Upper lobe of right lung (tissue), 1 donor: Measurements from ENCODE around the gene SLC44A4. TPM values are rescaled to one million over a fixed set of nuclear protein-coding genes. Genes with fewer than 3 reads are reported as not detected.

ENCODE experiments used
- ATAC-seq: fragments of 200-7000 bp; cut with Tn5 transposase; one replicate; pipeline ENCODE4 v1.9.1; 2020; ENCODE audit warnings: mild to moderate bottlenecking, moderate library complexity
- DNase-seq: peaks from one replicate; pipeline ENCODE4 v3.0.0-alpha.2; 2020
- H3K27ac ChIP-seq: fragments of 200-600 bp; one replicate; pipeline ENCODE4 v1.8.0; 2022
- H3K27me3 ChIP-seq: fragments of 200-600 bp; one replicate; pipeline ENCODE4 v1.8.0; 2022; ENCODE audit warnings: mild to moderate bottlenecking
- H3K36me3 ChIP-seq: fragments of 200-600 bp; one replicate; pipeline ENCODE4 v1.8.0; 2022
- H3K4me1 ChIP-seq: fragments of 200-600 bp; one replicate; pipeline ENCODE4 v1.8.0; 2022
- H3K4me3 ChIP-seq: fragments of 200-600 bp; one replicate; pipeline ENCODE4 v1.8.0; 2022; ENCODE audit warnings: mild to moderate bottlenecking
- H3K9me3 ChIP-seq: fragments of 200-600 bp; one replicate; pipeline ENCODE4 v1.8.0; 2022
- intact Hi-C: fragments of 100-400 bp; cut with DNase I; formaldehyde crosslinking; loops from one replicate; pipeline ENCODE4 v1.11.0; 2022
- total RNA-seq: library from RNA; stranded (reverse); fragmentation: NEBNext Ultra II Directional; extraction: Animal tissue kit (Norgen Biotek cat#: 25700); gene quantifications from one replicate; pipeline ENCODE4 v1.2.1, GENCODE V29; 2021
- TF ChIP-seq, protein P1 (sequence below): fragments of 200-600 bp; IDR thresholded peaks from one replicate; pipeline ENCODE4 v1.8.0; 2022; ENCODE audit warnings: antibody characterized with exemption
- donor health status: DM: no; HTN: yes; CAD: no; lungs with severe emphysema.

SLC44A4 gene
- total RNA-seq, 1 donor from 2014 or later = 23.1 TPM

DNA sequence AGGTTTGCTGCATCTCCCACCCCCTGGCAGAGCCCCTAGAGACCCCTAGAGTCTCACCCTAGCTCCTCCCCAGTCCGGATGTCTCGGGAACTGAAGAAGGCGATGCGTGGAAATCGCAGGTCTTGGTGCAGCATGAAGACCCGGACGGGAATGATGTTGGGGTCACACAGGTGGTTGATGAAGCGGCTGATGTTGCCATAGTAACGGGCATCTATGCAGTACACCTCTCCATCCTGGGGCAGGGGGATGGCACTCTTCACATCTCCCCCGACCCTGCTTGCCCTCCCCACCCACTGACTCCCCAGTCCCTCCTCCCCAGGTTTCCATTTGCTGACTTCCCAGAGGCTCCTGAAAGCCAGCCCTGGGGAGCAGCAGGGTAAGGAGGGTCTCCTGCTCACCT, 1.8 kb upstream of the SLC44A4 start:
- Histone ChIP-seq H3K27ac (no peak overlapping the region), H3K27me3 (no peaks in the 10 kb centered on the region), H3K4me3 (no peak overlapping the region), H3K4me1 (no peaks in the 10 kb centered on the region), H3K36me3 (peaks cover 60% of the 10 kb centered on the region), H3K9me3 (no peaks in the 10 kb centered on the region)
- intact Hi-C loops = no loop called here
- TF ChIP-seq, protein P1, sequence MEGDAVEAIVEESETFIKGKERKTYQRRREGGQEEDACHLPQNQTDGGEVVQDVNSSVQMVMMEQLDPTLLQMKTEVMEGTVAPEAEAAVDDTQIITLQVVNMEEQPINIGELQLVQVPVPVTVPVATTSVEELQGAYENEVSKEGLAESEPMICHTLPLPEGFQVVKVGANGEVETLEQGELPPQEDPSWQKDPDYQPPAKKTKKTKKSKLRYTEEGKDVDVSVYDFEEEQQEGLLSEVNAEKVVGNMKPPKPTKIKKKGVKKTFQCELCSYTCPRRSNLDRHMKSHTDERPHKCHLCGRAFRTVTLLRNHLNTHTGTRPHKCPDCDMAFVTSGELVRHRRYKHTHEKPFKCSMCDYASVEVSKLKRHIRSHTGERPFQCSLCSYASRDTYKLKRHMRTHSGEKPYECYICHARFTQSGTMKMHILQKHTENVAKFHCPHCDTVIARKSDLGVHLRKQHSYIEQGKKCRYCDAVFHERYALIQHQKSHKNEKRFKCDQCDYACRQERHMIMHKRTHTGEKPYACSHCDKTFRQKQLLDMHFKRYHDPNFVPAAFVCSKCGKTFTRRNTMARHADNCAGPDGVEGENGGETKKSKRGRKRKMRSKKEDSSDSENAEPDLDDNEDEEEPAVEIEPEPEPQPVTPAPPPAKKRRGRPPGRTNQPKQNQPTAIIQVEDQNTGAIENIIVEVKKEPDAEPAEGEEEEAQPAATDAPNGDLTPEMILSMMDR = no peak
- ATAC-seq (no peak), DNase-seq (no peak)

DNA sequence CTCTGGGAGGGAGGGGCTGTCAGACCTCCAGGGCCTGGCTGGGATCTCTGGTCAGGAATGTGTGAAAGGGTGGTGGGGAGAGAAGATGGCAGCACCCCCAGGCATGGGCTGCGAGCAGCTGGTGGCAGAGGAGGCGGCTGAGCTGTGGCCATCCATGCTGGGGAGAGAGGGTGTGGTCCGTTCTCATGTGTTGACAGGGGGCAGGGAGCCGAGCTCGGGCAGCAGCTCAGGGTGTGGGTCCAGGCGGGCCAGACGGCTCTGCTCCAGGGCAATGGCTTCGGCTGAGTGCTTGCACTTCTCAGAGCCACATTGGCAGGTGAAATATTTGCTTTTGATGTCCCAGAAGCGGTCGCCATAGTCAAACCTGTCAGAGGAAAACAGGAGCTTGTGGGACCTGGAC, 1.1 kb upstream of the SLC44A4 start:
- Histone ChIP-seq H3K27me3 (no peaks in the 10 kb centered on the region), H3K9me3 (no peaks in the 10 kb centered on the region), H3K4me3 (no peak overlapping the region), H3K36me3 (peaks cover 52% of the 10 kb centered on the region), H3K27ac (no peak overlapping the region), H3K4me1 (no peaks in the 10 kb centered on the region)
- DNase-seq (no peak), ATAC-seq (no peak)
- intact Hi-C loops = no loop called here
- TF ChIP-seq, protein P1 = no peak

DNA sequence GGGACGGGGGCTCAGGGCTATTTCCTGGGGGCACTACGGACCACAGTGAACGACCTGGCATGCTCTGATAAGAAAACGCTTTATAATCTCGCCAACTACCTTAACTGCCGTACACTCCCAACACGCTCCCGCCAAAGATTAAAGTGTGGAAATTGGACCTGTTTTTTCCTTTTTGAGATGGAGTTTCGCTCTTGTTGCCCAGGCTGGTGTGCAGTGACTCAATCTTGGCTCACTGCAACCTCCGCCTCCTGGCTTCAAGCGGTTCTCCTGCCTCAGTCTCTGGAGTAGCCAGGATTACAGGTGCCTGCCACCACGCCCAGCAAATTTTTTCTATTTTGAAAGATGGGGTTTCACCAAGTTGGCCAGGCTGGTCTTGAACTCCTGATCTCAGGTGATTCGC, 346 bp upstream of the SLC44A4 start:
- peak; percentile 48 for DNase-seq
- H3K4me3 ChIP-seq = peak overlapping the region; percentile 39
- H3K9me3 ChIP-seq = no peaks in the 10 kb centered on the region
- intact Hi-C loops = no loop called here
- peak overlapping the region; percentile 17 for H3K27ac ChIP-seq
- ATAC-seq = no peak
- no peaks in the 10 kb centered on the region for H3K4me1 ChIP-seq
- H3K36me3 ChIP-seq = peaks cover 45% of the 10 kb centered on the region
- TF ChIP-seq, protein P1 = no peak
- H3K27me3 ChIP-seq = no peaks in the 10 kb centered on the region

DNA sequence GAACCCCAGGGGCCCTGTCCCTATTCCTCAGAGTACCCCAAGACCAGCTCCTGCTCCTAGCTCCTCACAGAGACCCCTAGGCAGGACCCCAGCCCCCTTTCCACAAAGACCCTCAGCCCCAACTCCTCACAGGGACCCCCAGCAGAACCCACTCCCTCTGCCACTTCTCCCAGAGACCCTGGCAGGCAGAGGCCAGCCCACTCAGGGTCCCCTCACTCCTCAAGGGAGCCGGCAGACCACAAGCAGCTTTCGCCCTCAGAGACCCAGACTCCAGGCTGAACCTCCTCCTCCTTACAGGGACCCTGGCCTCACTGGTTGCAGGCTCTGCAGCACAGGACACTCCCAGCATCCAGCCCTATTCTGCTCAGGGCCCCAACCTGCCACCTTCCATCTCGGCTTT, 575 bp downstream of the SLC44A4 start:
- H3K9me3 ChIP-seq = no peaks in the 10 kb centered on the region
- TF ChIP-seq, protein P1 = no peak
- peaks cover 36% of the 10 kb centered on the region for H3K36me3 ChIP-seq
- H3K27me3 ChIP-seq = no peaks in the 10 kb centered on the region
- peak overlapping the region; percentile 39 for H3K4me3 ChIP-seq
- peak overlapping the region; percentile 26 for H3K27ac ChIP-seq
- peak; percentile 58 for DNase-seq
- H3K4me1 ChIP-seq = no peaks in the 10 kb centered on the region
- peak; percentile 1 for ATAC-seq
- intact Hi-C loops = no loop called here

DNA sequence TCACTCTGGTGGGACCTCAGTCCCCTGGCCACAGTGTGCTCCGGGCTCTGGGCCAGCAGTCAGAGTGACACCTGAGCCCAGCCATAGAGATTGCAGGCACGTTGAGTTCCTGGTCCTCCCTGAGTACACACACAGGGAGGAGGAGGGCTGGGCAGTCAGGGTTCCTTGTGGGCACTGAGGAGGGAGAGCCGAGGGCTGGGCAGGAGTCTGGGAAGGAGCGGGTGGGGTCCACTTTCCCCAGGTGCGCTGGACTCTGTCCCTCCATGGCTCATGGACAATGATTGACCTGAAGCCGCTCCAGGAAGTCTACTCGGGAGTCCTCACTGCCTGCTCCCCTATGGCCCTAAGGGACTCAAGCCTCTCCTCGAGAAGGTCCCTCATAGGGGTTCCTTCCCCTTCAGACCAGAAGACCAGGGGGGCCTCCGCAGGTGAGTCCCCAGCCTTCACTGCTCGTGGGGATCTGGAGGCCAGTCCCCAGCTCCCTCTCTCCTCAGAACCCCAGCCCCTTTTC, 1.1 kb downstream of the SLC44A4 start:
- TF ChIP-seq, protein P1 = no peak
- Histone ChIP-seq H3K27ac (peak overlapping the region; percentile 26), H3K4me1 (no peaks in the 10 kb centered on the region), H3K27me3 (no peaks in the 10 kb centered on the region), H3K4me3 (peak overlapping the region; percentile 39), H3K9me3 (no peaks in the 10 kb centered on the region), H3K36me3 (peaks cover 30% of the 10 kb centered on the region)
- peak; percentile 80 for DNase-seq
- peak; percentile 84 for ATAC-seq
- intact Hi-C loops = no loop called here

DNA sequence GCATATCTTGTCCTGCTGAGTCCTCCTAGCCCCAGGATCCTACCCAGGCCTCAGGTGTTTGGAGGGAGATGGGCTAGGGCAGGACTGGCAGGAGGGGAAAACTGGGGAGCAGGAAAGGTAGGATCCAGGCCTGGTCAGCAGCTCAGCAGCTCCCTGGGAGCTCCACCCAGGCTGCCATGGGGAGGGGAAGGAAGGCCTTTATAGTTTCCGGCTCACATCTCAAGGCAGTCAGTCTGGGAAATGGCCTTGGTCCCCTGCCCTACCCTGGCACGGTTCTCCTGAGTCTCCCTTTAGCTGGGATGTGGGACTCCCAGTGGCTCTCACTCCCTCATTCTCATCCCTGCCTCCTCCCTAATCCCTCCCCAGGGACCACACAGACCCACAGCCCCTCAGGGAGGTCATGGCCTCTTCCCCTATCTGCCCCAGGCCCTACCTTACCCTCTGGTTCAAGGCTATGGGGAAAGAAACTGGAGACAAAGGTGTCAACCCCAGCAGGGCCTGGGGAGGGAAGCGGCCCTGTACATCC, 1.6 kb downstream of the SLC44A4 start:
- Histone ChIP-seq H3K36me3 (peaks cover 25% of the 10 kb centered on the region), H3K4me3 (no peak overlapping the region), H3K4me1 (no peaks in the 10 kb centered on the region), H3K9me3 (no peaks in the 10 kb centered on the region), H3K27me3 (no peaks in the 10 kb centered on the region), H3K27ac (no peak overlapping the region)
- DNase-seq (no peak), ATAC-seq (no peak)
- TF ChIP-seq, protein P1 = no peak
- intact Hi-C loops = no loop called here
